Midbrain (tissue), 1 donor: Measurements from ENCODE around the gene PCED1A.

ENCODE experiments used
- DNase-seq: peaks from one replicate; lab custom pipeline; 2025; lab: John Stamatoyannopoulos, UW

PCED1A gene

DNA sequence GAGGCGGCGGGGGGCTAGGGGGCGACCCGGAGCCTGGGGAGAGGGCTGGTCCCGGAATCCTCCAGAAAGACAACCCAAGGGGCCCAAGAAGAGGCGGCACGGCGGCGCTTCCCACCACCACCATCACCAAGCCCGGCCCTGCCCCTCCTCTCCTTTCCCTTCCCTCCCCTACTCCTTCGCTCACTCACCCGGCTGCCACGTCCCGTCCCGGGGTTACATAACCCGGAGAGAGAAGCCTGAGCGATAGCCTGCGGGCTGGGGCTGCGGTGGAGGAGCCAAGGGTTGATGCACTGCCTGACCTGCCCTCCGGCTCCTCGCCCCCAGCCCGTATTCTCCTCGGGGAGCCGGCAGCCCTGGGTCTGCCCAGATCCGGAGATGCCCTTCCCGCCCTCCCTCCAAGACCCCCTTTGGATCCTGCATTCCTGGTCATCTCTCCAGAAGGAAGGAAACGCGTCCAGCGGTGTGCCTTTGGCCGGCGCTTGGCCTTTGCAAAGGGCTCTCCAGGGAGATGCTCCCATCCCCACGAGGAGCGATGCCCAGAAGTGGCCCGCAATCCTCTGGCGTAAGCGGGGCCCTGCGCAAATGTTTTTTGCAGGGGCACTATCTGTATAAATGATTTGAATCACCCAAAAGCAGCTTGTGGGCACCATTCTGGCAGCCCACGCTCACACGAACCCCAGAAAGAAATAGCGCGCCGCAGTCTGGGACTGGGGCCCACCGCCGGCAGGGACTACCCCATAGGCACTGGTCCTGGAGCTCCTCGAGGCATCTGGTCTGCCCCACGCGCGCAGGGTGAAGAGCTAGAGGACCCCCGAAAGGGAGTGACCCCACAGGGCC, 35.4 kb downstream of the PCED1A start:
- no peak for DNase-seq

DNA sequence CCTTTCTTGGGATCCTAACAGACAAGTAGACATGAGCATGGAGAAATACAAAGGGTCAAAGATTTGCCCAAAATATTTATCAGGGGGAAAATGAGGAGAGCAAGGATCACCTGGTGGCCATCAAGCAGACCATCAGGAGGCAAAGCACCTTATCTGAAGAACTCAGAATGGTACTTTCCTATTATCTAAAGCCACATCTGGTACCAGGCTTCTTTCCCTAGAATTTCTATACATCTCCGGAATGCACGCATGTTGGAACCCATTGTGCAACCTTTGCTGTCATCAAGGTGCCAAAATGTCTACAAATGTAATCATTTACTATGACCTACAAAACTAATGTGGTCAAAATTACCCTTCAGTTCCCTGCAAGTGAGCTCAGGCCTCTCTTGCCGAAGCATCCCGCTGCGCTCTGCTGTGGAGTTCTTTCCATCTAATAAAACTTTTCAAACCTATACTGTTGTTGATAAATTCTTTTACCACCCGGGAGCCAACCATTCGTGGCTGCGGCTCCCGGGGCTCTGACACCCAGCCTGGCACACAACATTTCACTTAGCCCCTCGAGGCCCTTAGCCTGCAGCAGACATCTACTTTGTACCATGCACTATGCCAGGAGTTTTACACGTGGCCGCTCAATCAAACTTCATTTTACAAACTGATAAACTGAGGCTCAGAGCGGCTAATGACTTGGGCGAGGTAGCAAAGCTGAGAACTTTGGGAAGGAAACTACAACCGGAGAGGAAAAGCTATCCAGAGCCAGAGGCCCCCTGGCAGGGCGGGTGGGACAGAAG, 36.2 kb downstream of the PCED1A start:
- no peak for DNase-seq

DNA sequence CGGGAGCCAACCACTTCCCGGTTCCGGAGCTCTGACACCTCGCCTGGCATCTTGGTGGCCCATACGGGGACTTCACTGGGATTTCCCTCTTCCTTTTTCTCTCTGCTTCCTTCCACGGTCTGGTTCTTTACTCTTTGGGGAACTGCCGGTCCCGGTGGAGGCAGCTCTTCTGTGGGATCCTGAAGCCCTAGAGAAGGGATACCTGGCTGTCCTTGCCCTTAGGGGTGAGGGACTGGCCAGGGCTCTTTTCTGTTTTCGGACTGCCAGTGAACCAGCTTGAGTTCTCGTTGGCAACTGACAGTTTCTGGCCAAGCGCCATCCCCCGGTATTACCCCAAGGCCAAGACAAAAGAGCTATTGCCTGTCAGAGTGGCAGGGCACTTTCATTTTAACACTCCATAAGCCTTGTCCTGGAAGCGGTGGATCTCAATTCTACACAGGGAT, 39.1 kb downstream of the PCED1A start:
- no peak for DNase-seq

DNA sequence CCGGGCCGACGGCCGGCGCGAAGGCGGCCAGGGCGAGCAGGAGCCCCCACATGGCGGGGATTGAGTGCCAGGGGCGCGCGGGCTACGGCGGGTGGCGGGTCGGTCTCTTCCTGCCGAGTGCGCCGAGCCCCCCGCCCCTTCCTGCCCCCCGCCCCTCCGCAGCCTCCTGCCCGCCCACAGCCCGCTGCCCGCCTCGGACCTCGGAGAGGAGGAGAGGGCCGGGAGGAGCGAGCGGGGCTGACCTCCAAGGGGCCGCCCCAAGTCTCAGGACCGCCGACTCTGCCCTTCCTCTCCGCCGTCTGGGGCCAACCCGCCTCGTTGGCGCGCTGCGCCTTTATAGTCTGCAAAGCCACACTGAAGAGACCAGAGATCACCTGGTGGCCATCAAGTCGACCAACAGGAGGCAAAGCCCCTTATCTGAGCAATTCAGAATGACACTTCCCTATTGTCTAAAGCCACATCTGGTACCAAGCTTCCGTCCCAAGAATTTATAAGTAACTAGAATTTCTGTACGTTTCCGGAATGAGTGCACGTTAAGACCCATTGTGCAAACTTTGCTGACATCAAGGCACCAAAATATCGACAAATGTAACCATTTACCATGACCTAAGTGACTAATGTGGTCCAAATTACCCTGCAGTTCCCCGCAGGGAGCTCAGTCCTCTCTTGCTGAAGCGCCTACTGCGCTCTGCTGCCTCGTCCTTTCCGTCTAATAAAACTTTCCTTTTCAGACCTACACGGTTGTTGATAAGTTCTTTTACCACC, 39.8 kb downstream of the PCED1A start, which contains the start of gene CPXM1:
Gene CPXM1 (minus strand): TSS at position 107 of the 765 bp plus-strand sequence. CDS start 55 bp downstream, at position 52.
- DNase-seq: no peak

DNA sequence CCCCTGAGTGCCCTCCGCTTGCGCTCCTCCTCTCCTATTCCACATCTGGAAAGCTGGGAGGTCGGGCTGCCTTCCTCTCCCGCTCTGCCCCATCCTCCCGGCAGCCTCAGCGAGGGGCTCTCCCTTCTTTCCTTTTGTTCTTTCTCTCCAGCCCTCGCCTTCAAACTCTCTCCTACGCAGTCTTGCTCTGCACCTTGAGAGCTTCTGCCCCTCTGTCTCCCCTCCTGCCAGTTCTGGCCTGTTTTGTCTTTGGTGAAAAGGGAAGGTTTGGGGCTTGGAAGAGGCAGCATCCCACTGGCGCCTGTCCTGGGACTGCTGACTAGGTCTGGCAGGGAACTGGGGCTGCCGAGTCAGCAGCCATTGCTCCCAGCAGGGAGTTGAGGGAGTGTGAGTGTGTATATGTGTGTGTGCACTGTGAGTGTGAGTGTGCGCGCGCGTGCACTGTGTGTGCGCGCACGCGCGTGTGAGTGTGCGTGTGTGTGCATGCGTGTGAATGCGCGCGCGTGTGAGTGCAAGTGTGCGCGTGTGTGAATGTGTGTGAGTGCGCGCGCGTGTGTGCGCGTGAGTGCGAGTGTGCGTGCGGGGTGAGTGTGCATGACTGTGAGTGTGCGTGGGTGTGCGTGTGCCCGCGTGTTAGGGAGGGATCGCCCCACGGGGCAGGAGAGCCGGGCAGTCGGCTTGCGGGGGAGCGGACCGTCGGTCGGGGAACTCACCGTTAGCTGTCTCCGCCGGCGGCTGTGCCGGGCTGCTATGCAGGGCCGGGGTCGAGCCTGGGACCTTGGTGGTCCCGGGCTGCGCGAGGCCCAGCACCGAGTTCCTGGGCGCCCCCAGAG, 40.6 kb downstream of the PCED1A start:
- no peak for DNase-seq

DNA sequence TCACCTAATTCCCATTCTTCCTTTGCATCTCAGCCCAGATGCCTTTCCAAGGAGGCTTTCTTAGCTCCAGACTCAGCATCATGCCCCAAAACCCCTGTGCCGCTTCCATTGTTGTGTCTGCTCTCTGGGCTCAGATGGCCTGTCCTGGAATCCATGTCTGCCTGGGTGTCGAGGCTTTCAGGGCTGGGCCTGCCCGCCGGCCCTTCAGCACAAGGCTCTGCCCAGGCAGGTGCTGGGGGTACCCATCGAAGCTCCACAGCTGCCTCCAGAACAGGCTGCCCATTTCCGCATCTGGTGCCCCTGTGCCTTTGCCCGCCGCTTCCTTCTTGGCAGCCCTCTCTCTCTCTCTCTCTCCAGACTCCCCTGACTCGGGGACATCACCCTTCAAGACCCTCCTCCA, 41.2 kb downstream of the PCED1A start:
- DNase-seq: no peak

DNA sequence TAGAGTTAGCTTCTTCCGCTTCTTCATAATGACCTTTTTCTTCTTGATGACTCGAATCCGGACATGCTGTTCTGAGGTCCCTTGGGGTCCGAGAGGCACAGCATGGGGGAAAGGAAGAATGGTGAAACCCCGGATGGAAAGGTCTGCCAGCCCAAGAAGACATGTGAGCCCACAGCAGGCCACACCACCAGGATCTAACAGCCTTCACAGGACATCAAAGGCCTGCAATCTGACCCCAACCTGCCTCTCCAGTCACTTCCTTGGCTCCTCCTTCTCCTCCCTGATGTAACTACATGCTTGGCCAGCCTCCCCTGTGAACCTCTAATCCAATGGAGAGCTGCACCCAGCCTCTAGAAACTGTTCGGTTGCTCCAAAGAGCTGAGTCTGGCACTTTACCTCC, 41.6 kb downstream of the PCED1A start:
- DNase-seq: no peak

DNA sequence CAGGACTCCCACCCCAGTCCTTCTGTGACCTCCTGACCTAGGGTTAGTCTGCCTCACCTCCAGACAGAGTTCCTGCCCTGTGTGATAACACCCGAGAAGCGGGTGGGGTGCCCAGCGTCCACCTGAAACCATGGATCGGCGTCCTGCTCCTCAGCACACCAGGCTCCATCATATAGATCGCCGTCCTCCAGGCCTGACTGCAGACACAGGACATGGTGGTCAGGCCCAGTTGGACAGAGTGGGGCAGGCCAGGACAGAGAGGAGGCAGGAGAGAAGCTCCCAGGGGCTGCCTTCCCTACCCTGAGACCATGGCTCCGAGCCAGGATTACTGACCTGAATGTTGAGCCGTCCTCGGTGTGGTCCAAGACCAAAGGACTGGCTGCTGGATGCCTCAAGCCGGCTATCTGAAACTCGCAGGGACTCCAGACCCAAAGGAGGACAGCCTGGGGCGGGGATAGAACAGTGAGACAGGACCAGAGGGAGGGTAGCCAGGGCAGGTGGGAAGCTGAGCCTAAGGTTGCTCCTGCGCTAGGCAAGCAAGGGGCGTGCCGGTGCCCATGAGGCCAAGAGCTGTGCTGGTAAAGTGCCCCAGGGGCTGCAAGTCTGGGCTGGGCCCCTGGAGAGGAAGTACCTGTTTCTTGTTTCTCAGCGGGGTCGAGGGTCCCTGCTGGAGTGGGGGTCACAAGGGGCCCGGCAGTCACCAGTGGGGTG, 42.2 kb downstream of the PCED1A start:
- DNase-seq: no peak

DNA sequence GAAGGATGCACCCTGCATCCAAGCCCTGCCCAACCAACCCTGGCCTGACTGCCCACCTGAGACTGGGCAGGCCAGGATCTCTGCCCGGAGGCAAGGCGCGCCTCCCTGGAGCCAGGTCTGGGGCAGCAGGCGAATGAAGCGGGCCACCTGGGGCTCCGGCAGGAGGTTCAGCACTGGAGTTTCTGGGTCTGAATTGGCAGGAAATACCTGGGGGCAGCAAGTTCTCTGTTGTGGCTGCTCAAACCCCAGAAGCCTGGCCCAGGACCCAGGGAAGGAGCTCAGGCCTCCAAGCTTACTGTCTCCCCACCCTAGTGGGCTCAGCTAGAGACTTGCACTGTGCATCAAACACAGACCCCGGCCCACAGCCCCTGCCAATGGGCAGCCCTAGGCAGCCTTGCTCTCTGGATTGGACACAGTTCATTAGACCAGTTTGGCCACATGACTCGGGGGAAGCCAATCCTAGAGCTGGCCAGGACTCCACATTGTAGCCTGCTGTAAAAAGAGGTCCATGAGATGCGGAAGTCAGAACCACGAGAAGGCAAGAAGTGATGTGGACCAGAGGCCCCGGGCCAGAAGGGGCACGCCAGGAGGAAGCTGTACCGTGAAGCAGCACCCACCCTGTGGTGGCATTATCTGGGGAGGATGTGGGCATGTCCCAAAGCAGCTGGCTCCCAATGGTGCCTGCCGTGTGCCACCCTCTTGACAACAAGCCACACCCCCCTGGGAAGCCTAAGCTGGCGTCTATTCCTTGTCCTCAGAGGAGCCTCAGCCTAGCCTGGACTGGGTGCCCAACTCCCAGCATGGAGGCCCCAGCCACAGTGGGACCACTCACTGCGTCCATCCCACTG, 43.1 kb downstream of the PCED1A start:
- no peak for DNase-seq

DNA sequence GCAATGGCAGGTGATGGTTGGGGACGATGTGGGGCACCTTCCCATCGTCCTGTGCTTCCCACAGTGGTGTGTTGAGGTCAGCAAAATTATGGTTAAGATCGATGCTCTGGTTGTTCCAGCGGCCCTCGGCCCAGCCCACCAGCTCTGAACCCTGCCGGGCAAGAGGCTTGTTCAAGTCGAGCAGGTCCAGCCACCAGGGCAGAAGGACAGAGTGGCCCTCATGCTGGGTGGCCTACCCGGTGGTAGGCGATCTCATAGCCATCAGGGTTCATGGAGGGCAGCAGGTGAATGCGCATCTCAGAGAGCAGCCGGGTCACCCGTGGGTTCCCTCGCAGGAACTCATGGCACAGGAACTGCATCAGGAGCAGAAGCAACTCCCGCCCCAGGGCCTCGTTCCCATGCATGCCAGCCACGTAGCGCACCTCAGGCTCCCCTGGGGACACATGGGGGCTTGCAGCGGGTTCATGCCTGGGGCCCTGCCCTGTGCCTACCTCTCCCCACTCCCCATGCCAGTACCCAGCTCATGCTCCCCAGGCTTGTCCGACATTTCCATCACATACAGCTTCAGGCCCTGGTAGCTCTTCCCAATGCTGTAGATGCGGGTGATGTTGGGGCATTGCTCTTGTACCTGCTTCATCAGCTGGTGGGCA, 44.3 kb downstream of the PCED1A start:
- no peak for DNase-seq

DNA sequence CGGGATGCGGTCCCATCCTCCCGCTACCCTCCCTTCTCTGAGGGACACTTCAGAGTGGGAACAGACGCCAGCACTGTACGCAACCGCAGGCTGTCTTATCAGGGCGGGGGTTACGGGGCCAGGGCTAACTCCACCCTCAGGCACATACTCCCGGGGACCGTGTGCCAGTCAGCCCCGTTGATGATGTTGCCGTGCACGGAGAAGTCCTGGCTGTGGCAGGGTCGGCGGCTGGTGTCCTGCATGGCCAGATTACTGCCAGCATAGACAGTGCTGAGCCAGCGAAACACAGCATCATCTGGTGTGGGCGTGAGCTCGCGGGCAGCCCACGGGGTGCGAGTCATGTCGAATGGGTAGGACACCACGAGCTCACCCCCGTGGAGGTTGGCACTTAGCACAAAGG, 45.0 kb downstream of the PCED1A start:
- DNase-seq: no peak

DNA sequence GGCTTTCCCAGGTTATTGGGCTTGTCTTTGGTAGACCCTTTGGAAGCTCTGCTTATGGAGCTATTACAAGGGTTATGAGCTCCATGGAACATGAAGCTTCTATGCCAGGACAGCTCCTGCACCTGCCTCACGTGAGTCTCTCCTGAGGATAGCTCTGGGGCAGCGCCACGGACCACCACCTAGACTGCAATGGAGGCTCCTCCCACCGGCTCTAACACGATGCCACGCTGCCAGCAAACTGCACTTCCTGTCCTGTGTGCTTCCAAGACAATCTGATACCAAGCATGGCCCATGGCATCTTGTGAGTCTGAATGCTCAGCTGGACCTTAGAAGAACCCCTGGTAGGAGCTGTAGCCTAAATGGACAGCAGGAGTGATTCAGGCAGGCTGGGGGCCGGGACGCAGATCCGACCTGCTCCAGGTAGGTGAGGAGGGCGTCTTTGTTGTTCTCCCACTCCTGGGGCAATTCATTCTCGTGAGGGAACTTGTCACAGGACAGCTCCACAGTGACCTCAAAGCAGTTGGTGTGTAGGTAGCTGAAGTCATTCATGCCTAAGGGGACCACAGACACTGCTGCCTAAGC, 45.5 kb downstream of the PCED1A start:
- no peak for DNase-seq

DNA sequence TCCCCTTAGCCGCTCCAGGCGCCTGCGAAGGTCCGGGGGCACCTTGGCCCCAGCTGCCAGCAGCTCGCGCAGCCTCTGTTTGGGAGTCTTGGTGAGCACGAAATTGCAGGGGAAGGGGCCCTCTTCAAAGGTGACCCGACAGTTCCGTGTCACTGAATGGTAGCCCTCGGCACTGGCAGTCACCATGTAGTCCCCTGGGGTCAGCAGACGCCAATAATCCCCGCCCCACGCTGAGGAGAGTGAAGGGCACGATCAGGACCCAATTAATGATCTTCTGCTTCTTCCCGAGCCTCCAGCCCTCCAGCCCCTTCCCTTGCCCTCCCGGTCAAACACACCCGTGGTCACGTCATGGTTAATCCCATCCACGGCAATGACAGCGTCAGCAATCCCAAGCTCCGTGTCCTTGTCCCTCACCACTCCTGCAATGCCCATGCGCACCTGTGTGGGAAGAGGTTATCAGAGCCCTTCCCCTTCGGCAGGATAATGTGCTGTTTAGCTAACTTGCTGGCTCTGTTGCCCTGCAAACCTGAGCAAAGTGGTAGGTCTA, 46.2 kb downstream of the PCED1A start:
- DNase-seq: no peak

DNA sequence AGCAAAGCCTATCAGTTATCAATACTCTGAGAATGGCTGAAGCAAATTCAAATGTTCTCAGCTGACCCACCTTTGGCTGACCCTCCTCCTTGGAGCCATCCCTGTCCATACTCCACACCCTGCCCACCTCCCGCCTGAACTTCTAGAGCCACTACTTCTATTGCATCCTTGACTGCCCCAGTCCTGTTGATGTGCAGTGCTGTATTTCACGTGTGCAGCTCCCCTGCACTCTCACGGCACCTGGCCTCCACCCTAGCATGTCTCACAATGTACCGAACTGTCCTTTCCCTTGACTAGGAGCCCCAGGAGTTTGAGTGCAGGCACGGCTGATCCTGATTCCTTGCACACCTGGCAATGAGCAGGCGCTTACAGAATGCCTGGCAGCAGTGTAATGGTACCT, 47.0 kb downstream of the PCED1A start:
- no peak for DNase-seq
